Endothelial cell of umbilical vein (primary cell): ENCODE data around the gene PTPRE.

Experiments used
- CTCF ChIP-seq, 2 donors: IDR thresholded peaks; 1 replicate in 1 of 2; 2 replicates in 1 of 2; pipeline ENCODE4 v1.5.1; 2011; ENCODE audit warnings: low read length in 2 of 2, mild to moderate bottlenecking in 2 of 2, moderate library complexity in 2 of 2, control low read depth in 1 of 2, inconsistent platforms in 1 of 2, low read depth in 1 of 2; ENCODE audit not compliant: insufficient read depth in 1 of 2; ENCODE audit errors: extremely low read depth in 1 of 2
- JUN ChIP-seq: IDR thresholded peaks from 2 replicates; pipeline ENCODE4 v1.6.1; 2011; ENCODE audit warnings: borderline replicate concordance, low read depth; ENCODE audit not compliant: insufficient read length, insufficient read depth
- POLR2A ChIP-seq: IDR thresholded peaks from 2 replicates; pipeline ENCODE4 v1.6.1; 2012; ENCODE audit warnings: low read depth, mild to moderate bottlenecking, control low read depth, low read length

GRCh38 chr10:128018691-128019090, 111.8 kb downstream of the PTPRE start:
- TF ChIP-seq CTCF (IDR thresholded peaks at IDR 0.05; ENCODE audit: extremely low read depth in 1 of 2, insufficient read depth in 1 of 2, low read depth in 1 of 2, low read length in 2 of 2) = no peak
- no peak for TF ChIP-seq POLR2A
- TF ChIP-seq JUN = no peak
